ENCODE results near the gene DAPL1. TPM values are rescaled to one million over a fixed set of nuclear protein-coding genes. Genes with fewer than 3 reads are reported as not detected.

The DAPL1 gene
- total and polyA plus RNA-seq, 10 of the 15 experiments (the other 5 are each of a cell fraction or from before 2014, with no cell fraction given) = not detected

- BruUV-seq (replicated peaks) = no TSS peak
- ATAC-seq (no peak), DNase-seq (ENCODE audit: low read depth, low spot score) (no peak), FAIRE-seq (no peak)
- no peaks in the 10 kb centered on the region for H4K20me1 ChIP-seq (ENCODE audit: control insufficient read depth, insufficient read depth)
- no peaks in the 10 kb centered on the region for H3K9me3 ChIP-seq (replicated peaks; ENCODE audit: control insufficient read depth, insufficient read depth, low read length)
- peaks cover 0 to 2% of the 10 kb centered on the region in 2 experiments; a peak in 1 of 4 replicates for H3K27me3 ChIP-seq (replicated peaks in 1 of 2; ENCODE audit: control insufficient read depth in 2 of 2, insufficient read depth in 2 of 2, low read length in 1 of 2)
- no peaks in the 10 kb centered on the region for H3K4me1 ChIP-seq (ENCODE audit: control insufficient read depth, insufficient read depth, low read length)
- no peaks in the 10 kb centered on the region for H3K79me2 ChIP-seq (ENCODE audit: control insufficient read depth, insufficient read depth, low read length)
- intact Hi-C loops (cut with micrococcal nuclease; ENCODE audit: unreplicated experiment) (no loop called here), in situ Hi-C loops (cut with MboI) (no loop called here)
- H3K9ac ChIP-seq (ENCODE audit: control insufficient read depth, insufficient read depth, low read length) = no peak overlapping the region
- no peaks in the 10 kb centered on the region for H3K36me3 ChIP-seq (ENCODE audit: control insufficient read depth in 2 of 2, insufficient read depth in 2 of 2, low read length in 1 of 2)
- POLR2A ChIA-PET = no interaction called here
- H2AFZ ChIP-seq (ENCODE audit: control insufficient read depth, low read depth, low read length) = no peak overlapping the region
- CTCF ChIA-PET = no interaction called here
- no peak overlapping the region for H3K4me2 ChIP-seq (ENCODE audit: control insufficient read depth, insufficient read depth)
- H3K27ac ChIP-seq (ENCODE audit: control insufficient read depth, insufficient read depth) = no peak overlapping the region
- SMC1A ChIA-PET (ENCODE audit: uncharacterized antibody, unreplicated experiment) = no interaction called here
- RAD21 ChIA-PET (ENCODE audit: unreplicated experiment) = no interaction called here
- WGBS (ENCODE audit: insufficient coverage, insufficient replicate concordance, low lambda C conversion rate, missing lambda C conversion rate) = 23% methylated on average over 3 of the region's 3 CpGs
- H3K4me3 ChIP-seq = no peak overlapping the region
- TF ChIP-seq USF2 (IDR thresholded peaks at IDR 0.05; ENCODE audit: borderline replicate concordance, low read depth, low read length) = no peak
- TF ChIP-seq PKNOX1 (IDR thresholded peaks at IDR 0.05) = no peak
- TF ChIP-seq EED (IDR thresholded peaks at IDR 0.05; ENCODE audit: low read depth) = no peak
- TF ChIP-seq GABPA (IDR thresholded peaks at IDR 0.05; ENCODE audit: low read depth) = no peak
- TF ChIP-seq RELB (IDR thresholded peaks at IDR 0.05; ENCODE audit: low read depth) = no peak
- no peak for TF ChIP-seq SIX5 (IDR thresholded peaks at IDR 0.05; ENCODE audit: low read depth, low read length, severe bottlenecking)
- TF ChIP-seq ZZZ3 (IDR thresholded peaks at IDR 0.05; ENCODE audit: control insufficient read depth, insufficient read length, low read depth) = no peak
- TF ChIP-seq MEF2A (IDR thresholded peaks at IDR 0.05; ENCODE audit: insufficient read depth, low read depth, low read length) = no peak
- TF ChIP-seq SKIL (IDR thresholded peaks at IDR 0.05; ENCODE audit: low read depth, poor library complexity, severe bottlenecking) = no peak
- no peak for TF ChIP-seq FOS (IDR thresholded peaks at IDR 0.05; ENCODE audit: borderline replicate concordance, extremely low read depth, insufficient read length)
- no peak for TF ChIP-seq SIN3A (IDR thresholded peaks at IDR 0.05; ENCODE audit: low read depth, low read length)
- no peak for TF ChIP-seq RUNX3 (IDR thresholded peaks at IDR 0.05; ENCODE audit: low read length)
- no peak for TF ChIP-seq GATAD2B (conservative IDR thresholded peaks at IDR 0.05; ENCODE audit: low read depth)
- no peak for TF ChIP-seq ZBTB40 (IDR thresholded peaks at IDR 0.05; ENCODE audit: borderline replicate concordance)
- TF ChIP-seq ZNF207 (IDR thresholded peaks at IDR 0.05; ENCODE audit: borderline replicate concordance) = no peak
These were observed 13.3 kb downstream of the DAPL1 start for GRCh38 chr2:158808426-158808825.

All from GM12878 (cell line).